ENCODE data around the gene ORC3. TPM values are rescaled to one million over a fixed set of nuclear protein-coding genes. Genes with fewer than 3 reads are reported as not detected.

ORC3 gene
- total RNA-seq, 1 experiment from 2014 or later: 52.9 TPM

DNA sequence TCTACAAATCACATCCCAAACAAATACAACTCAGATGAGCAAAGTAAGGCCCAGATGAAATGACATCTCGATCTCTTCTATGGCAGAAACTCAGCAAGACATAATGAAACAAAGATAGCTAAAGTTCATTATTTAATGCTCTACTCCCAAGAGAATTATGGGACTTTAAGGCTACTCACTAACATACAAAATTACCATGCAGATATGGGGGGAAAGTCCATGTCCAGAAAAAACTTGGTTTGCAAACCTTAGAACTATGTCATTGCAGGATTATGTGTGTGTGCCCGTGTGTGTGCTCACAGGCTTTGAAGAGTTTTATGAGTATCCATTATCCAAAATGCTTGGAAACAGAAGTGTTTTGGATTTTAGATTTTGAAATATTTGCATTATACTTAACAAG lies 78.1 kb downstream of the ORC3 start:
- Histone ChIP-seq H2BK120ac (ENCODE audit: low read depth, low read length, poor library complexity, severe bottlenecking) (no peak overlapping the region), H3K4ac (ENCODE audit: low read depth, low read length) (no peak overlapping the region), H2BK20ac (ENCODE audit: low read depth, low read length, poor library complexity, severe bottlenecking) (no peak overlapping the region), H3K23me2 (ENCODE audit: insufficient read length, low read depth, low read length, poor library complexity, severe bottlenecking) (no peaks in the 10 kb centered on the region), H4K91ac (ENCODE audit: insufficient read length, low read depth, low read length) (no peak overlapping the region), H3K4me2 (ENCODE audit: insufficient read depth, insufficient read length, low read length) (no peak overlapping the region), H3K23ac (ENCODE audit: insufficient read length, low read depth, low read length) (no peak overlapping the region), H3K9ac (ENCODE audit: extremely low read depth, insufficient read length, low read length) (no peak overlapping the region), H3K27me3 (ENCODE audit: insufficient read depth, low read length) (no peaks in the 10 kb centered on the region), H2AK5ac (ENCODE audit: insufficient read length, low read length) (no peak overlapping the region), H3K4me1 (ENCODE audit: insufficient read depth, low read length) (no peaks in the 10 kb centered on the region), H3K14ac (ENCODE audit: insufficient read depth, low read length) (no peak overlapping the region), H2BK15ac (ENCODE audit: low read depth, low read length) (no peak overlapping the region), H3K9me3 (ENCODE audit: control insufficient read depth, low read depth, low read length) (no peaks in the 10 kb centered on the region), H3K79me2 (ENCODE audit: insufficient read depth, low read length) (no peaks in the 10 kb centered on the region), H3K18ac (ENCODE audit: insufficient read length, low read depth, low read length) (no peak overlapping the region), H2AFZ (ENCODE audit: low read length) (no peak overlapping the region), H2BK12ac (ENCODE audit: insufficient read length, low read depth, low read length) (no peak overlapping the region), H3K27ac (ENCODE audit: insufficient read length, low read depth, low read length) (no peak overlapping the region), H4K5ac (ENCODE audit: insufficient read length, low read depth, low read length) (no peak overlapping the region), H4K20me1 (ENCODE audit: control insufficient read depth, insufficient read depth, insufficient read length) (no peaks in the 10 kb centered on the region), H3K79me1 (ENCODE audit: insufficient read depth, low read depth, low read length, poor library complexity, severe bottlenecking) (no peaks in the 10 kb centered on the region), H4K8ac (replicated peaks; ENCODE audit: insufficient read length, low read depth, low read length) (no peak overlapping the region), H3T11ph (ENCODE audit: low read length) (no peak overlapping the region), H3K56ac (ENCODE audit: insufficient read length, low read depth, low read length) (no peak overlapping the region), H2BK5ac (ENCODE audit: insufficient read length, low read length) (no peak overlapping the region)
- Mint-ChIP-seq H3K27me3 (ENCODE audit: low read depth) (no peaks in the 10 kb centered on the region), H3K36me3 (ENCODE audit: insufficient read depth in 1 of 3, low read depth in 3 of 3) (peaks cover 8 to 57% (median 35%) of the 10 kb centered on the region in 3 experiments; a peak in 6 of 7 replicates), H3K27ac (0 out of 7 replicates have a peak overlapping the region, but pooled peaks of 1 of the 3 experiments have one; percentile 30), H3K4me1 (peaks cover 13 to 19% of the 10 kb centered on the region in 2 experiments), H3K4me3 (no peak overlapping the region), H3K9me3 (no peaks in the 10 kb centered on the region)
- TF ChIP-seq, protein P1, sequence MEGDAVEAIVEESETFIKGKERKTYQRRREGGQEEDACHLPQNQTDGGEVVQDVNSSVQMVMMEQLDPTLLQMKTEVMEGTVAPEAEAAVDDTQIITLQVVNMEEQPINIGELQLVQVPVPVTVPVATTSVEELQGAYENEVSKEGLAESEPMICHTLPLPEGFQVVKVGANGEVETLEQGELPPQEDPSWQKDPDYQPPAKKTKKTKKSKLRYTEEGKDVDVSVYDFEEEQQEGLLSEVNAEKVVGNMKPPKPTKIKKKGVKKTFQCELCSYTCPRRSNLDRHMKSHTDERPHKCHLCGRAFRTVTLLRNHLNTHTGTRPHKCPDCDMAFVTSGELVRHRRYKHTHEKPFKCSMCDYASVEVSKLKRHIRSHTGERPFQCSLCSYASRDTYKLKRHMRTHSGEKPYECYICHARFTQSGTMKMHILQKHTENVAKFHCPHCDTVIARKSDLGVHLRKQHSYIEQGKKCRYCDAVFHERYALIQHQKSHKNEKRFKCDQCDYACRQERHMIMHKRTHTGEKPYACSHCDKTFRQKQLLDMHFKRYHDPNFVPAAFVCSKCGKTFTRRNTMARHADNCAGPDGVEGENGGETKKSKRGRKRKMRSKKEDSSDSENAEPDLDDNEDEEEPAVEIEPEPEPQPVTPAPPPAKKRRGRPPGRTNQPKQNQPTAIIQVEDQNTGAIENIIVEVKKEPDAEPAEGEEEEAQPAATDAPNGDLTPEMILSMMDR (conservative IDR thresholded peaks at IDR 0.05): no peak
- no peak for DNase-seq
- no CpG with 5 or more reads among the region's 2 CpGs for WGBS (ENCODE audit: extremely low coverage, insufficient read length, low lambda C conversion rate)
